Osteocyte (in vitro differentiated cells): ENCODE results near the gene ABHD5. TPM values are rescaled to one million over a fixed set of nuclear protein-coding genes. Genes with fewer than 3 reads are reported as not detected.

ENCODE experiments used
- DNase-seq: peaks from one replicate; pipeline ENCODE4 v3.0.0; 2021; ENCODE audit warnings: mixed read lengths; ENCODE audit not compliant: unreplicated experiment; ENCODE audit errors: extremely low spot score
- H3K27ac Mint-ChIP-seq: one replicate; pipeline ENCODE4 v1.8.0; 2021; ENCODE audit warnings: mild to moderate bottlenecking, mixed read lengths; ENCODE audit not compliant: unreplicated experiment
- H3K27me3 Mint-ChIP-seq: one replicate; pipeline ENCODE4 v1.8.0; 2021; ENCODE audit warnings: mixed read lengths; ENCODE audit not compliant: unreplicated experiment
- H3K36me3 Mint-ChIP-seq: one replicate; pipeline ENCODE4 v1.8.0; 2021; ENCODE audit warnings: mixed read lengths; ENCODE audit not compliant: unreplicated experiment
- H3K4me1 Mint-ChIP-seq: one replicate; pipeline ENCODE4 v1.8.0; 2021; ENCODE audit warnings: mixed read lengths; ENCODE audit not compliant: unreplicated experiment
- H3K4me3 Mint-ChIP-seq: one replicate; pipeline ENCODE4 v1.8.0; 2021; ENCODE audit warnings: mild to moderate bottlenecking, moderate library complexity, mixed read lengths; ENCODE audit not compliant: unreplicated experiment
- H3K9me3 Mint-ChIP-seq: one replicate; pipeline ENCODE4 v1.8.0; 2021; ENCODE audit warnings: mixed read lengths; ENCODE audit not compliant: unreplicated experiment
- CTCF ChIP-seq: fragments of 200-600 bp; sonication (generic); IDR thresholded peaks from 2 replicates; pipeline ENCODE4 v1.5.0; 2021; ENCODE audit warnings: antibody characterized with exemption, mild to moderate bottlenecking, moderate library complexity
- total RNA-seq: library from RNA; stranded (reverse); gene quantifications from 2 replicates; pipeline ENCODE4 v1.2.1, GENCODE V29; 2021

Gene ABHD5
- total RNA-seq, 1 donor from 2014 or later = 10.2 TPM

- H3K4me1 Mint-ChIP-seq = peaks cover 17% of the 10 kb centered on the region
- H3K36me3 Mint-ChIP-seq = no peaks in the 10 kb centered on the region
- no peak for DNase-seq
- H3K4me3 Mint-ChIP-seq = no peak overlapping the region
- no peak overlapping the region for H3K27ac Mint-ChIP-seq
- H3K9me3 Mint-ChIP-seq = no peaks in the 10 kb centered on the region
- TF ChIP-seq CTCF = no peak
- H3K27me3 Mint-ChIP-seq = no peaks in the 10 kb centered on the region
Measured at GRCh38 chr3:43688245-43688650, 2.5 kb upstream of the ABHD5 start.

GRCh38 chr3:43689166-43689565 lies 1.6 kb upstream of the ABHD5 start:
- TF ChIP-seq CTCF = no peak
- H3K27ac Mint-ChIP-seq = no peak overlapping the region
- H3K27me3 Mint-ChIP-seq = no peaks in the 10 kb centered on the region
- no peaks in the 10 kb centered on the region for H3K9me3 Mint-ChIP-seq
- peaks cover 17% of the 10 kb centered on the region for H3K4me1 Mint-ChIP-seq
- H3K4me3 Mint-ChIP-seq = no peak overlapping the region
- no peak for DNase-seq
- no peaks in the 10 kb centered on the region for H3K36me3 Mint-ChIP-seq

- DNase-seq = no peak
- Mint-ChIP-seq H3K4me1 (peaks cover 17% of the 10 kb centered on the region), H3K9me3 (no peaks in the 10 kb centered on the region), H3K4me3 (peak overlapping the region; percentile 86), H3K27me3 (no peaks in the 10 kb centered on the region), H3K36me3 (no peaks in the 10 kb centered on the region), H3K27ac (peak overlapping the region; percentile 84)
- TF ChIP-seq CTCF = no peak
Measured at GRCh38 chr3:43689766-43690399, 855 bp upstream of the ABHD5 start.

GRCh38 chr3:43691120-43691995 lies 620 bp downstream of the ABHD5 start:
- no peaks in the 10 kb centered on the region for H3K36me3 Mint-ChIP-seq
- peak overlapping the region; percentile 86 for H3K4me3 Mint-ChIP-seq
- peaks cover 17% of the 10 kb centered on the region for H3K4me1 Mint-ChIP-seq
- H3K27ac Mint-ChIP-seq = no peak overlapping the region
- TF ChIP-seq CTCF = peak; percentile 5
- H3K27me3 Mint-ChIP-seq = no peaks in the 10 kb centered on the region
- DNase-seq = peak; percentile 86
- no peaks in the 10 kb centered on the region for H3K9me3 Mint-ChIP-seq

GRCh38 chr3:43692085-43692855 lies 1.5 kb downstream of the ABHD5 start:
- Mint-ChIP-seq H3K27me3 (no peaks in the 10 kb centered on the region), H3K4me3 (peak overlapping the region; percentile 78), H3K9me3 (no peaks in the 10 kb centered on the region), H3K4me1 (peaks cover 17% of the 10 kb centered on the region), H3K36me3 (no peaks in the 10 kb centered on the region), H3K27ac (no peak overlapping the region)
- DNase-seq = no peak
- TF ChIP-seq CTCF = no peak
